GM23338 (cell line): Measurements from ENCODE around the gene SLC4A7.

Experiments used
- ETS1 ChIP-seq: IDR thresholded peaks from 2 replicates; pipeline ENCODE4 v1.6.1; 2016; ENCODE audit warnings: antibody characterized with exemption
- EZH2phosphoT487 ChIP-seq: fragments of 200-600 bp; sonication (generic); IDR thresholded peaks from one replicate; pipeline ENCODE4 v1.8.1; 2018; ENCODE audit warnings: antibody characterized with exemption; ENCODE audit not compliant: unreplicated experiment
- JUNB ChIP-seq: IDR thresholded peaks from one replicate; pipeline ENCODE4 v1.6.1; 2016; ENCODE audit warnings: antibody characterized with exemption; ENCODE audit not compliant: unreplicated experiment
- POLR2AphosphoS5 ChIP-seq: IDR thresholded peaks from 2 replicates; pipeline ENCODE4 v1.6.1; 2016; ENCODE audit warnings: antibody characterized with exemption, low read depth
- STAT1 ChIP-seq: IDR thresholded peaks from one replicate; pipeline ENCODE4 v1.6.1; 2016; ENCODE audit warnings: antibody characterized with exemption; ENCODE audit not compliant: unreplicated experiment
- ZNF114 ChIP-seq: fragments of 250-450 bp; sonication (Bioruptor Pico); IDR thresholded peaks from 2 replicates; pipeline ENCODE4 v1.5.0; 2020; ENCODE audit warnings: mild to moderate bottlenecking, moderate library complexity
- TF ChIP-seq, protein P1 (sequence below), 2 experiments: fragments of 200-600 bp in 1 of 2; sonication (generic) in 1 of 2; conservative IDR thresholded peaks; 2 replicates each; pipeline versions ENCODE4 v1.5.1 to v1.6.1; 2016 to 2017; ENCODE audit warnings: antibody characterized with exemption in 2 of 2, low read depth in 2 of 2, mild to moderate bottlenecking in 2 of 2, moderate library complexity in 1 of 2

DNA sequence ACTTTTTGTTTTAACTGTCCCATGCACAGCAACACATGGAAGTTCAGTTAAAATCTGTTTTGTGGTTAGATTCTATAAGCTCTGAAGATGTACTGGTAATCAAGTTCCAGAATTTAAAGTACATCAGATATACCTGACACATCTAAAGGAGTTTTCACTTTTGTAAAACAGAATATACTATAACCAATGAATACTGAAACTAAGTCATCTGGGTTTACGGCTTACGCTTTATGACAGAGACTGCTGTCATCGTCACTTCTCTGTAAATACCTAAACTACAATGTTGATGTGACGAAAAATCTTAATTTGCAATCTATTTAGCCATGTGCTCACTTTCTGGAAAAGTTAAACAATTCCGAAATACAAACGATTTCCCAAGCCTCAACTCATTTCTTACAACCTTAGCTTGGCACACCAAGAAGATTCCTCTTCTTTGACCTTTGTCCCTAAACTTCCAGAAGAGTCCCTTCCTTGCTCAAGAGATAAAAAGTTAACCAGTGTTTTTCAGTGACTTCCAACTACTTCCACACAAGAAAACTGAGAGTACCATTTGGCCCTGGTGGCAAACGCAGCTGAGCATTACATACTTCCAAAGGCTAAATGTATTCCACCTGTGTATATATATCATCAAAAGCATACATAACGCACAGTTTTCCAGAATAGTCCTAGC lies 58.2 kb downstream of the SLC4A7 start:
- TF ChIP-seq, protein P1, sequence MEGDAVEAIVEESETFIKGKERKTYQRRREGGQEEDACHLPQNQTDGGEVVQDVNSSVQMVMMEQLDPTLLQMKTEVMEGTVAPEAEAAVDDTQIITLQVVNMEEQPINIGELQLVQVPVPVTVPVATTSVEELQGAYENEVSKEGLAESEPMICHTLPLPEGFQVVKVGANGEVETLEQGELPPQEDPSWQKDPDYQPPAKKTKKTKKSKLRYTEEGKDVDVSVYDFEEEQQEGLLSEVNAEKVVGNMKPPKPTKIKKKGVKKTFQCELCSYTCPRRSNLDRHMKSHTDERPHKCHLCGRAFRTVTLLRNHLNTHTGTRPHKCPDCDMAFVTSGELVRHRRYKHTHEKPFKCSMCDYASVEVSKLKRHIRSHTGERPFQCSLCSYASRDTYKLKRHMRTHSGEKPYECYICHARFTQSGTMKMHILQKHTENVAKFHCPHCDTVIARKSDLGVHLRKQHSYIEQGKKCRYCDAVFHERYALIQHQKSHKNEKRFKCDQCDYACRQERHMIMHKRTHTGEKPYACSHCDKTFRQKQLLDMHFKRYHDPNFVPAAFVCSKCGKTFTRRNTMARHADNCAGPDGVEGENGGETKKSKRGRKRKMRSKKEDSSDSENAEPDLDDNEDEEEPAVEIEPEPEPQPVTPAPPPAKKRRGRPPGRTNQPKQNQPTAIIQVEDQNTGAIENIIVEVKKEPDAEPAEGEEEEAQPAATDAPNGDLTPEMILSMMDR (conservative IDR thresholded peaks at IDR 0.05; ENCODE audit: low read depth in 2 of 2): no peak
- no peak for TF ChIP-seq JUNB
- TF ChIP-seq EZH2phosphoT487: no peak
- TF ChIP-seq STAT1: no peak
- TF ChIP-seq ETS1: no peak
- no peak for TF ChIP-seq ZNF114 (CRISPR knock-in tag)
- no peak for TF ChIP-seq POLR2AphosphoS5
